ENCODE measurements around the gene BCL2L12.

DNA sequence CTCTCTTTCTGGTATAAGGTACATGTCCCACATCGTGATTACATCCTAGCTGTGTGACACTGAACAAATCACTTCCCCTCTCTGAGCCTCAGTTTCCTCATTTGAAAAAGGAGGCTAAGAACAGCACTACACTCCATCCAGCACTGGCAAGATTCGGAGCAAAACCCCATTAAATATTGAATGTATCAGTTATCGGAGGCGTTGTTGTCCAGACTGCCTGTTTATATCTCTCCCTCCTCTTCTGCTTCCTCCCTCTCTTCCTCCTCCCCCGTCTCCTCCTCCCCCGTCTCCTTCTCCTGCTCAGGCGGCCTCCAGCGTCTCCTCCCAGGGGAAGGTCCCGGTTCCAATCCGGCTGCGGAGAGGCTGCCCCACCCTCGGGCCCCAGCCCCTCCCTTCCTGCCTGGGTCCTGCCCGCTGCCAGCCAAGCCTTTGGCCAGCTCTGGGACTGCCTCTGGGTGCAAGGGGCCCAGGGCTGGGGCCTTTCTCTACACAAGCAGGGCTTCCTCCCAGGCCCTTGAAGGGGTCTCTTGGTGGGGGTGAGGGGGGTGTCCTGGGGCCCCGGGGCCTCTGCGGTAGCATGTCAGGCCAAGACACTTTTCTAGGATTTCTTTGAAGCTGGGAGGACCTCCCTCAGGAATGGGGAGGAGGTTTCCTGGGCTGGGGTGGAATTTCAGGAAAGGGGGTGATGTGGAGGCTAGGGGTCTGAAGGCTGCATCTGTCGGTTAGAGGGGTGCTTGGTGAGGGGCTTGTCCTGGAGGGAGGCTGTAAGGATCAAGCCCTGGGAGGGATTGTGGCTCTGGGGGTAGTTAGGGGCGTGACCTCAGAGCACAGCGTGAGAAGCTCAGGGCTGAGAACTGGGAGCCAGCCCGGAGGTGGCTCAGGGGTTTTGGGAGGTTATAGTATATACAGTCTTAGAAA is 27.7 kb upstream of the BCL2L12 start:
- TF ChIP-seq, protein P1, sequence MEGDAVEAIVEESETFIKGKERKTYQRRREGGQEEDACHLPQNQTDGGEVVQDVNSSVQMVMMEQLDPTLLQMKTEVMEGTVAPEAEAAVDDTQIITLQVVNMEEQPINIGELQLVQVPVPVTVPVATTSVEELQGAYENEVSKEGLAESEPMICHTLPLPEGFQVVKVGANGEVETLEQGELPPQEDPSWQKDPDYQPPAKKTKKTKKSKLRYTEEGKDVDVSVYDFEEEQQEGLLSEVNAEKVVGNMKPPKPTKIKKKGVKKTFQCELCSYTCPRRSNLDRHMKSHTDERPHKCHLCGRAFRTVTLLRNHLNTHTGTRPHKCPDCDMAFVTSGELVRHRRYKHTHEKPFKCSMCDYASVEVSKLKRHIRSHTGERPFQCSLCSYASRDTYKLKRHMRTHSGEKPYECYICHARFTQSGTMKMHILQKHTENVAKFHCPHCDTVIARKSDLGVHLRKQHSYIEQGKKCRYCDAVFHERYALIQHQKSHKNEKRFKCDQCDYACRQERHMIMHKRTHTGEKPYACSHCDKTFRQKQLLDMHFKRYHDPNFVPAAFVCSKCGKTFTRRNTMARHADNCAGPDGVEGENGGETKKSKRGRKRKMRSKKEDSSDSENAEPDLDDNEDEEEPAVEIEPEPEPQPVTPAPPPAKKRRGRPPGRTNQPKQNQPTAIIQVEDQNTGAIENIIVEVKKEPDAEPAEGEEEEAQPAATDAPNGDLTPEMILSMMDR (IDR thresholded peaks at IDR 0.05; ENCODE audit: borderline replicate concordance, extremely low read depth, low read length, poor library complexity, severe bottlenecking) = no peak
- TF ChIP-seq EZH2 (IDR thresholded peaks at IDR 0.05; ENCODE audit: borderline replicate concordance, low read depth, low read length, severe bottlenecking) = no peak

All from DND-41 (cell line).